Measurements from ENCODE around the gene MICAL2.

Gene MICAL2

GRCh38 chr11:12171921-12172320 is 61.5 kb downstream of the MICAL2 start:
- in situ Hi-C loops (cut with HindIII; ENCODE audit: low sequenced_read_pairs) = no loop called here
- no peak overlapping the region for H3K4me3 ChIP-seq (ENCODE audit: low read depth, low read length)
- no peak for DNase-seq (ENCODE audit: low read depth)
- TF ChIP-seq, protein P1, sequence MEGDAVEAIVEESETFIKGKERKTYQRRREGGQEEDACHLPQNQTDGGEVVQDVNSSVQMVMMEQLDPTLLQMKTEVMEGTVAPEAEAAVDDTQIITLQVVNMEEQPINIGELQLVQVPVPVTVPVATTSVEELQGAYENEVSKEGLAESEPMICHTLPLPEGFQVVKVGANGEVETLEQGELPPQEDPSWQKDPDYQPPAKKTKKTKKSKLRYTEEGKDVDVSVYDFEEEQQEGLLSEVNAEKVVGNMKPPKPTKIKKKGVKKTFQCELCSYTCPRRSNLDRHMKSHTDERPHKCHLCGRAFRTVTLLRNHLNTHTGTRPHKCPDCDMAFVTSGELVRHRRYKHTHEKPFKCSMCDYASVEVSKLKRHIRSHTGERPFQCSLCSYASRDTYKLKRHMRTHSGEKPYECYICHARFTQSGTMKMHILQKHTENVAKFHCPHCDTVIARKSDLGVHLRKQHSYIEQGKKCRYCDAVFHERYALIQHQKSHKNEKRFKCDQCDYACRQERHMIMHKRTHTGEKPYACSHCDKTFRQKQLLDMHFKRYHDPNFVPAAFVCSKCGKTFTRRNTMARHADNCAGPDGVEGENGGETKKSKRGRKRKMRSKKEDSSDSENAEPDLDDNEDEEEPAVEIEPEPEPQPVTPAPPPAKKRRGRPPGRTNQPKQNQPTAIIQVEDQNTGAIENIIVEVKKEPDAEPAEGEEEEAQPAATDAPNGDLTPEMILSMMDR (IDR thresholded peaks at IDR 0.05; ENCODE audit: low read depth, low read length, missing control alignments) = no peak

GRCh38 chr11:12172493-12173013 is 62.2 kb downstream of the MICAL2 start:
- in situ Hi-C loops (cut with HindIII; ENCODE audit: low sequenced_read_pairs) = no loop called here
- no peak overlapping the region for H3K4me3 ChIP-seq (ENCODE audit: low read depth, low read length)
- no peak for DNase-seq (ENCODE audit: low read depth)
- TF ChIP-seq, protein P1 (IDR thresholded peaks at IDR 0.05; ENCODE audit: low read depth, low read length, missing control alignments) = no peak

DNA sequence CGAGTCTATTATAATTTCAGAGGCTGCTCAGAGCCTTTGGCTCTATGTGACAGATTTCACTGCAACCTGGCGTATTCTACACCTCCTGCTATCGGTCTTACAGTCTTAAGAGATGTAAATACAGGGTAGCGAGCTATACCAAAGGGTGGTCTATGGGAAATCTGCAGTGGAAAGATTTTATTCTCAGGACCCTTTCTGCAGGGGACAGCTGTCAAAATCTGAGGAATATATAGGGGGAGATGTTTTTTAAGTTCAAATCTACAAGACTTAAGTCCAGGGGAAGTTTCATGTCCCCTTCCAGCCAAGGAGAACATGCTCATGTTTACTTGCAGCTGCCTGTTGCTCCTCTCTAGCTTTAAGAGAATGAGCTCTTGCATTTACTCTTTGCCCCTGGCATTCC is 62.7 kb downstream of the MICAL2 start:
- TF ChIP-seq, protein P1 (IDR thresholded peaks at IDR 0.05; ENCODE audit: low read depth, low read length, missing control alignments) = no peak
- no peak for DNase-seq (ENCODE audit: low read depth)
- in situ Hi-C loops (cut with HindIII; ENCODE audit: low sequenced_read_pairs) = no loop called here
- no peak overlapping the region for H3K4me3 ChIP-seq (ENCODE audit: low read depth, low read length)

DNA sequence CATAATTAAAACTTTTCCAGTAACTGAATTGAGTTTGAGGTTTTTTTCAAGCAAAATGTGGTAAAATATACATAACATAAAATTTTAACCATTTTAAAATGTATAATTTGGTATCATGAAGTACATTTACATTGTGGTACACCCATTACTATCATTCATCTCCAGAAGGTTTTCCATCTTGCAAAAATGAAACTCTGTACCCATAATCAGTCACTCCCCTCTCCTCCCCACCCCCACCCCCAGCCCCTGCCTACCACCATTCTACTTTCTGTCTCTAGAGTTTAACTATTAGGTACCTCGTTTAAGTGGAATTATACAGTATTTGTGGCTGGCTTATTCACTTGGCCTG is 63.7 kb downstream of the MICAL2 start:
- H3K4me3 ChIP-seq (ENCODE audit: low read depth, low read length) = no peak overlapping the region
- in situ Hi-C loops (cut with HindIII; ENCODE audit: low sequenced_read_pairs) = no loop called here
- no peak for DNase-seq (ENCODE audit: low read depth)
- TF ChIP-seq, protein P1 (IDR thresholded peaks at IDR 0.05; ENCODE audit: low read depth, low read length, missing control alignments) = no peak

DNA sequence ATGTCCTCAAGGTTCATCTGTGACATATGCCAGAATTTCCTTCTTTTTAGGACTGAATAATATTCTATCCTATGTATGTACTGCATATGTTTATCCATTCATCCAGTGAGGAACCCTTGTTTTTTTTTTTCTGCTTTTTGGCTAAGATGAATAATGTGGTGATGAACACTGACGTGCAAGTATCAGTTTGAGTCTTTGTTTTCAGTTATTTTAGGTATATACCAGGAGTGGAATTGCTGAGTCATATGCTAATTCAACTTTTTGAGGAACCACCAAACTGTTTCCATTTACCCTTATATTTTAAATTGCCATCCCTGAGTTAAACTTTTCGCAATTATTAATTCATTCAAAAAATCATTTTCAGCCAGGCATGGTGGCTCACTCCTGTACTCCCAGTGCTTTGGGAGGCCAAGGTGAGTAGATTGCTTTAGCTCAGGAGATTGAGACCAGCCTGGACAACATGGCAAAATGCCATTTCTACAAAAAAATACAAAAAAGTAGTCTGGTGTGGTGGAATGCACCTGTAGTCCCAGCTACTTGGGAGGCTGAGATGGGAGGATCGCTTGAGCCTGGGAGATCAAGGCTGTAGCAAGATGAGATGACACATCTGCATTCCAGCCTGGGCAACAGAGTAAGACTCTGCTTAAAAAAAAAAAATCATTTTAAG is 64.2 kb downstream of the MICAL2 start:
- TF ChIP-seq, protein P1 (IDR thresholded peaks at IDR 0.05; ENCODE audit: low read depth, low read length, missing control alignments) = no peak
- in situ Hi-C loops (cut with HindIII; ENCODE audit: low sequenced_read_pairs) = no loop called here
- DNase-seq (ENCODE audit: low read depth) = no peak
- no peak overlapping the region for H3K4me3 ChIP-seq (ENCODE audit: low read depth, low read length)

DNA sequence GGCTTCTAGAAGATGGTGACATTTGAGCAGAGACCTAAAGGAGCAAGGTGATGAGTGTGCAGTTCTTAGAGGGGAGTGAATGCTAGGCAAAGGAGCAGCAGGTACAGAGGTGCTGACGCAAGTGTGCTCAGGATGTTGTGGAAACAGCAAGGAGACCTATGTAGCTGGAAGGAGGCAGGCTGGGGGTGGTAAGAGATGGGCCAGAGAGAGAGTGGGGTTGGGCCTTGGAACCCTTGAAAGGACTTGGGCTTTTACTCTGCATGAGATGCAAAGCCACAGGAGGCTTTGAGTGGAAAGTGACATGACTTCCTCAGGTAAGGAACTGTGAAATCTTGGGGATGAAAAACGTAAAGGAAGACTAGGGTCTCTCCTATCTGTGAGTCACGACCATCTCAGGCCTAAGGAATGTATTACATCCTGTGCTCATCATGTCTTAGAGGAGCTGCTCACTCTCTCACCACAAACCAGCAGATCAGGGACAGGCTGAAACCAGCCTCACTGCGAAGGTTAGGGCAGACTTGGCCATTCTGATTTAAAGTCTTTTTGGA is 65.4 kb downstream of the MICAL2 start:
- peak; percentile 67 for DNase-seq (ENCODE audit: low read depth)
- TF ChIP-seq, protein P1 (IDR thresholded peaks at IDR 0.05; ENCODE audit: low read depth, low read length, missing control alignments) = no peak
- no peak overlapping the region for H3K4me3 ChIP-seq (ENCODE audit: low read depth, low read length)
- in situ Hi-C loops (cut with HindIII; ENCODE audit: low sequenced_read_pairs) = no loop called here
